ENCODE results near the gene HUS1.
A peak's percentile ranks its signal among the peaks of the same experiment; 100 is the strongest.
"Not testable (repeated sequence)": the region's sequence is repeated elsewhere in the genome, so short reads cannot be mapped to it uniquely, and the experiment has no call there.

Gene HUS1

GRCh38 chr7:47982610-47983009 lies 3.2 kb upstream of the HUS1 start:
- peak overlapping the region; percentile 9 for H3K27ac ChIP-seq
- no peak for DNase-seq (ENCODE audit: low read depth, low spot score)

GRCh38 chr7:47980648-47981047 lies 1.2 kb upstream of the HUS1 start:
- DNase-seq (ENCODE audit: low read depth, low spot score); H3K27ac ChIP-seq: not testable (repeated sequence)

DNA sequence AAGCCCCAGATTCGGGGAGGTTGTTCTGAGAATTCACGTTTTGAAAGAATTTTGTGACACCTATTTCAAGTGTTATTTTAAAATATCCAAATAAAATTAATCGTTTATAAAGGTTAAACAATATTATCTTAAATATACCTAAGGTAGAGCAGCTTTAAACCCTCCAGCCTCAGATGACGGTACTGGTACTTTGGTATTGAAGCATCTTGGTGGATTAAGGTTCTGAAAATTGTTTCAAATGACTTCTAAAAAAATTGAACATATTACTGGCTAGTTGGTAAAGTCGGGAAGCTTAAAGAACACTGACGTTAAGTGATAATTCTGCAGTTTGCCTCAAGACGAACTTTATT lies 392 bp upstream of the HUS1 start:
- DNase-seq (ENCODE audit: low read depth, low spot score) = no peak
- peak overlapping the region; percentile 79 for H3K27ac ChIP-seq

DNA sequence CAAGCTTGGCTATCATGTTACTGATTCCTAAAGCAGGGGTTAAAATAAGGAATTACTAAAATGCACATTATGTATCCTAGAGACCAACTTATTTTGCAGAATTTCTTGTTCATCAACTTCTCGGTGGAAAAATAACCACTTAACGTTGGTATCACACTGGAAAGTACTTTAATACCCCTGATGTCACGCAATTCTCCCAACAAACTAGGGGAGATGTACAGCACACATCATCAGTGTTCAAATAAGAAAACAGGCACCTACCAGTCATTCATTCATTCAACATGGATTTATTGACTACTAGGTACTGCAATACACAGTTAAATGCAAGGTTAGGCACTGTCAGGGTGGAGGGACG lies 648 bp downstream of the HUS1 start:
- peak overlapping the region; percentile 79 for H3K27ac ChIP-seq
- no peak for DNase-seq (ENCODE audit: low read depth, low spot score)

GRCh38 chr7:47973739-47974138 lies 5.7 kb downstream of the HUS1 start:
- H3K27ac ChIP-seq = no peak overlapping the region
- DNase-seq (ENCODE audit: low read depth, low spot score) = no peak

DNA sequence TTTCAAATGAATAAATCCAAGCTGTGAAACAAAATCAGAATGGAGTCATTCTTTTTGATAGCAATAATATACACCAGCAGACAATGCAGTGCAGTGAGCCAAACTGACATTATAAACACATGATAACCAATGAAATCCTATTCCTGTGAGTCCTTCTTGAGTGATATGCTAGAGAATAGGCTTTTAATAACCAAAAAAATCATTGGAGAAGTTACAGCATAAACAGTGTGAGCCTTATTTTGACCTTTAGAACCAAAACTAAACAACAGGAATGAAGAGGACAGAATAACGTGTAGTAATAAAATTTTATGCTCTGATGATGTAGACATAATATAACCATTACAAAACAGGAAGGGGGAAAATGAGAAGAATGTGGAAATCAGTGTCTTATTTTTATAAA lies 8.7 kb downstream of the HUS1 start:
- DNase-seq (ENCODE audit: low read depth, low spot score) = no peak

DNA sequence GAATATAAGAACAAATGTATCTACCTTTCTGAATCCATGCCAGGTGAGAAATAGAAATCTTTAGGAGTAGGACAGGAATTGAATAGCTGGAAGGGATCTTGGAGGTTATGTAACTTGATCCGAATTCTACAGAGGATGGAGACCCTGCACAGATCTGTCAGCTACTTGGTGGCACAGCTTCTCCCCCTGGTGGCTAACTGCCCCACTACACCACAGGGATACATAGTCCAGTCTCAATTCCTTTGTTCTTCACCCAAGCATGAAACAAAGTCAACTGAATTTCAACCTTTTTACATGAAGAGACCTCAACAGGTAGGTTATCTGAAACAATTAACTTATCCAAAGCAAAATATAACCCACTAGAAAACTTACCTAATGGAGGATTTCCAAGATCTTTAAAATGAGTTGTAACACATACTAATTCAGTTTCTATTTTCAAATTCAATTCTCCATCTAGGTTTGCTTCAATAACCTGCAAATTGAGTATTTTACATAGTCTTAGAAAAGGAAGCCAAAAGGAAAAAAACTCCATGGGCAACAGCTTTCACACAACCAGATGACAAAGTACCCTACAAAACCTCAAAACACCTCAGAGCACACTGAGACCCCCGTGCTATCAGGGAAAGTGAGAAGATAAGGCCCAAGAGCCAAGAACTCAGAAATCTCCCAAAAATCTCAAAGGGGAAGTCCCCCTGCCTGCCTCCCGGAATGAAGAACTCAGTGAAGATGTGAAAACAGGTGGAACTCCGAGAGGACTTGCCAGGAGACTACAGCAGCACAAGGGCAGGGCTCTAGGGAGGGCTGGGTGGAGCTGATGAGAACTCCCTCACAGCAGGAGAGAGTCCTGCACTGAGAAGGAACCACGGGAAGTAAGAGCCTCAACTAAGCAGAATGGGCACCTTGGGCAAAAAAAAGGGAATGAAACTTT lies 10.3 kb downstream of the HUS1 start:
- no peak for DNase-seq (ENCODE audit: low read depth, low spot score)
- H3K27ac ChIP-seq = no peak overlapping the region

More for the DNA sequence above, 8.7 kb downstream of the HUS1 start:
- H3K27ac ChIP-seq = no peak overlapping the region

DNA sequence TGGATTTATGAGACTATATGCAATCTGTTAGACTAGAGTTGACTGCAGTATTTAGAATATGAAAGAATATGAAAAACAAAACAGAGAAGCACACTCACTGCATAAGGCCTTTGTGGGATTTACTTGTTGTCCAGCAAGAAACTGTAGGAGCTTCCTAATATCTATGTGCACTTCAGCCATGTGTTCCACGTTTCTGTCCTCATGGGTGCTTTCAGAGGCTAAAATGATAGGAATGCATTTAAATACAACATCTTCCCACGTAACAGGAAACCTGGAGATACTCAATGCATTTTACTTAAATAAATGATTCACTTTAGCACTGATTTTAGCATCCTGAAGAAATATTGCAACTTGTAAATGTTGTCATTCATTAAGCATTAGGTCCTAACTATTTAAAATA lies 11.7 kb downstream of the HUS1 start:
- no peak overlapping the region for H3K27ac ChIP-seq
- no peak for DNase-seq (ENCODE audit: low read depth, low spot score)

- DNase-seq (ENCODE audit: low read depth, low spot score) = no peak
- no peak overlapping the region for H3K27ac ChIP-seq
Observed at GRCh38 chr7:47967123-47967522, 12.3 kb downstream of the HUS1 start.

- no peak overlapping the region for H3K27ac ChIP-seq
- DNase-seq (ENCODE audit: low read depth, low spot score) = no peak
Observed at GRCh38 chr7:47965456-47965855, 14.0 kb downstream of the HUS1 start.

- DNase-seq (ENCODE audit: low read depth, low spot score) = no peak
Observed at GRCh38 chr7:47962262-47962661, 17.2 kb downstream of the HUS1 start.

GRCh38 chr7:47957156-47957555 lies 22.3 kb downstream of the HUS1 start:
- DNase-seq (ENCODE audit: low read depth, low spot score) = no peak
- no peak overlapping the region for H3K27ac ChIP-seq

More at GRCh38 chr7:47962262-47962661, 17.2 kb downstream of the HUS1 start:
- no peak overlapping the region for H3K27ac ChIP-seq

- no peak overlapping the region for H3K27ac ChIP-seq
- no peak for DNase-seq (ENCODE audit: low read depth, low spot score)
Observed at GRCh38 chr7:47956220-47956619, 23.2 kb downstream of the HUS1 start.

DNA sequence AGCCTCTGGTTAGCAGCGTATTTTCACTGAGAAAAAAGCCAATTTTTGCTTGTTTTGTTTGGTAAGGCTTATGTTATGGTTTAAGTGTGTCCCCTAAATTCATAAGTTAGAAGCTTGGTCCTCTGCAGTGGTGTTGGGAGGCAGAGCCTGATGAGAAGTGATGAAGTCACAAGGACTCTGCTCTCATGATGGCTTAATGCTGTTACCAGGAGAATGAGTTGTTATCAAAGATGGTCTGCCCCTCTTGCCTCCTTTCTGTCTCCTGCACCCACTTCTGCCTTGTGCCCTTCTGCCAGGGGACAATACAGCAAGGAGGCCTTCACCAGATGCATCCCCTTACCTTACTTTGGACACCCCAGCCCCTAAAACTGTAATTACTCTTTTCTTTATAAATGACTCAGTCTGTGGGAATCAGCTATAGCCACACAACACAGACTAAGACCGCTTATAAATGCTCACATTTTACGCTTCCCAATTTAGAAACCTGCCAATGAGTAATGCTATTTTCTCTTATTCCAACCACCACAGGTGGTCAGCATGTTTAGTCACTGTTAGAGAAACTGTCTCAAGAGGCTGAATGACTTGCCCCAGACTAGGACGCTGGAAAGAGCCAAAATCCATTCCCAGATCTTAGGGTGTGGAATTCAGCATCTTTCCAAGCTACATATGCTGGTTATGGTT lies 25.0 kb downstream of the HUS1 start:
- no peak overlapping the region for H3K27ac ChIP-seq
- no peak for DNase-seq (ENCODE audit: low read depth, low spot score)

GRCh38 chr7:47953822-47954221 lies 25.6 kb downstream of the HUS1 start:
- no peak overlapping the region for H3K27ac ChIP-seq
- no peak for DNase-seq (ENCODE audit: low read depth, low spot score)

DNA sequence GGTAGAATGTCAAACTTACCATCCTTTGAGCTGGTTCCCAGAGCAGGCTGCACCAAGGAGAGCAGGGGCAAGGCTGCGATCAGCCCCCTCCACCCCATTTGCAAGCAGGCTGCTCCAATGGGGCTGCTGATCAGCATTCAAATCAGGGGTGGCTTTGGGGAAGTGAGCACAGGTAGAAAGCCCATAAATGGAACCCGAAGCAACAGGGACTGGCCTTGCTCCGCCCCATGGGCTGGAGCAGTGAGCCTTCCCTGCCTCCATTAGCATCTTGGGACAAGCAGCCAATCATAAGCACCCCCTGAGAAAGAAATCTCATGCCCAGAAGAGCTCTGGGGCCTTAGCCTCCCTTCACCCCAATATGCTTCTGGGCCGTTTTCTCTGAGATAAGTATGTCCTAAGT lies 27.2 kb downstream of the HUS1 start:
- no peak overlapping the region for H3K27ac ChIP-seq
- DNase-seq (ENCODE audit: low read depth, low spot score) = no peak

GRCh38 chr7:47951374-47951773 lies 28.0 kb downstream of the HUS1 start:
- peak overlapping the region; percentile 41 for H3K27ac ChIP-seq
- no peak for DNase-seq (ENCODE audit: low read depth, low spot score)

DNA sequence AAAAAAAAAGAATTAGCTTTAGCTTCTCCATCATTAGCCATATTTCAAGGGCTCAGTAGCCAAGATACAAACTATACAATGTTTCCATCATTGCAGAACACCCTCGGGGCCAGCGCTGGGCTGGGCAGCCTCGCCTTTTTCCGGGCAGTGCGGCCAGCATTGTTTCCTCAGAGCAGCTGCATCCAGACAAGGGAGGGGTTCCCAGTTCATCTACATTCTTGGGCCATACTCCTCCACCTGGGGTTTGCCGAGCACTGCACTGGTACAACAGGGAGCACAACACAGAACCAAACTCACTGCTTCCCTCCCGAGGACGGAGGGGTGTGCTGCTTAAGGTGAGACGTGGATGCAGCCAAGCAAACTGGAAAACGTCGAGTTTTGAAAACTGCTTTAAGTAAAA lies 28.7 kb downstream of the HUS1 start:
- H3K27ac ChIP-seq = peak overlapping the region; percentile 41
- peak; percentile 20 for DNase-seq (ENCODE audit: low read depth, low spot score)

DNA sequence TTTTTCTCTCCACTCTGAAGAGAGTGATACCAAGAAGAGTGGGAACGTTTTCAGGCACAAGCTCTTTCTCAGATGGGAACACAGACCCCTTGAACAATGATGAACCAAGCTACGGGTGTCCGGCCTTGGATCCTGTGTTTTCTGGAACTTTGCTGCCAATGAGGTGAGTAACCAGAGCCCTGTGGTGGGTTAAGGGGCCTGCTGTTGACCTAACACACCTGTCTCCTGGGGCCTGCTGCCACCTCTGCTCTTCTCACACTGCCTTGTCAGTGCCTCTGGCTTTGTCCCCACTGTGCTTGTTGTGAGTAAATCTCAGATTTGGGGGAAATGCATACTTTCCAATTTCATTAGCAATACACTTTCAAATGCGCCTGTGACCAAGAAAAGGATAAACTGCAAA lies 29.7 kb downstream of the HUS1 start:
- no peak for DNase-seq (ENCODE audit: low read depth, low spot score)
- H3K27ac ChIP-seq = no peak overlapping the region

- no peak within 1 kb of the TSS for H3K27ac ChIP-seq
- no peak for DNase-seq (ENCODE audit: low read depth, low spot score)
Observed at GRCh38 chr7:47948141-47948790, 31.1 kb downstream of the HUS1 start, which contains the start of gene PKD1L1. Gene PKD1L1 (minus strand): TSS chr7:47948466. CDS start chr7:47948440, 26 bp downstream.

DNA sequence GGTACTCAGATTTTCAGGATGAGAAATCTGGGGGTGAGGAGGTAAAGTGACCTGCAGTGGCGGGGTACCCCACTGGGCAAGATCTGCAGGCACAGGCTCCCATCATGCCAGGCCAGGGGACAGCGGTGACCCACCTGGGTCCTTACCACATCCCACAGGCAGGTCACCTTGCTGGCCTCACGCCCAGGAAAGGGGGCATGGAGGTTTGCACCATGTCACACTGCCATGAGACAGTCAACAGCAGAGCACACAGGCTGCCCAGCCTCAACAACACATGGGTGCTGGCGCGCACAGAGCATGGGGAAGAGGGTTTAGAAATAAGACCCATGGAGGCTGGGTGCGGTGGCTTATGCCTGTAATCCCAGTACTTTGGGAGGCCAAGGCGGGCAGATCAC lies 32.1 kb downstream of the HUS1 start:
- H3K27ac ChIP-seq = no peak overlapping the region
- DNase-seq (ENCODE audit: low read depth, low spot score) = no peak
